Testis (tissue), 3 donors: ENCODE data around the gene FUT8. TPM values are rescaled to one million over a fixed set of nuclear protein-coding genes. Genes with fewer than 3 reads are reported as not detected.
A peak's percentile ranks its signal among the peaks of the same experiment; 100 is the strongest.
"Not testable (repeated sequence)": the region's sequence is repeated elsewhere in the genome, so short reads cannot be mapped to it uniquely, and the experiment has no call there.

ENCODE experiments used
- DNase-seq: peaks from one replicate; pipeline ENCODE4 v3.0.0-alpha.2; 2019
- H3K27ac ChIP-seq, 2 donors: fragments of 200-600 bp; sonication (generic); one replicate each; pipeline ENCODE4 v1.5.1; 2019
- H3K27me3 ChIP-seq: fragments of 200-600 bp; sonication (generic); one replicate; pipeline ENCODE4 v1.5.1; 2019
- H3K36me3 ChIP-seq: fragments of 200-600 bp; sonication (generic); one replicate; pipeline ENCODE4 v1.5.1; 2017; ENCODE audit warnings: low read depth; ENCODE audit errors: missing control alignments
- H3K4me1 ChIP-seq: fragments of 200-600 bp; sonication (generic); one replicate; pipeline ENCODE4 v1.5.1; 2019
- H3K4me3 ChIP-seq, 2 donors: fragments of 200-600 bp; sonication (generic); one replicate each; pipeline ENCODE4 v1.5.1; 2017 to 2019
- H3K9me3 ChIP-seq: fragments of 200-600 bp; sonication (generic); one replicate; pipeline ENCODE4 v1.5.1; 2017
- CTCF ChIP-seq, 3 experiments: fragments of 450-650 bp in 2 of 3; fragments of 200-600 bp in 1 of 3; sonication (generic) in 1 of 3; IDR thresholded peaks; one replicate each; pipeline ENCODE4 v1.5.1; 2016 to 2019; ENCODE audit warnings: antibody characterized with exemption in 3 of 3, mild to moderate bottlenecking in 2 of 3, moderate library complexity in 1 of 3
- POLR2A ChIP-seq: fragments of 450-650 bp; IDR thresholded peaks from one replicate; pipeline ENCODE4 v1.6.1; 2017; ENCODE audit warnings: antibody characterized with exemption, mild to moderate bottlenecking, moderate library complexity
- WGBS, 2 donors: methylation state at CpG; one replicate each; pipeline ENCODE4 v1.1.5; 2018; 5-methylcytosine and 5-hydroxymethylcytosine counted together
- intact Hi-C: fragments of 100-400 bp; cut with DNase I; formaldehyde crosslinking; loops from one replicate; pipeline ENCODE4 v1.15.1; 2023; ENCODE audit warnings: low total_unique reads
- polyA plus RNA-seq: library from polyadenylated mRNA; stranded (reverse); fragments of 350-450 nt; fragmentation: Illumina TruSeq; extraction: RNeasy Lipid Tissue Mini Kit (QIAGEN cat#74804); gene quantifications from one replicate; pipeline ENCODE4 v1.2.3, GENCODE V29; 2014; ENCODE audit warnings: low read depth, low replicate concordance; ENCODE audit not compliant: insufficient read depth
- total RNA-seq, 2 donors: library from RNA; depleted of rRNA; stranded (reverse); fragments of >200 nt; gene quantifications; one replicate each; pipeline ENCODE4 v1.2.3, GENCODE V29; 2016

Gene FUT8
- total and polyA plus RNA-seq, 3 donors from 2014 or later: 47.1 to 68.3 (median 58.7) TPM

GRCh38 chr14:65704437-65704836 lies 291.9 kb downstream of the FUT8 start:
- TF ChIP-seq POLR2A (no peak), CTCF (IDR thresholded peaks at IDR 0.05) (no peak)
- no peaks in the 10 kb centered on the region for H3K27me3 ChIP-seq
- intact Hi-C loops: no loop called here
- H3K27ac ChIP-seq: peak overlapping the region in 1 of 2 donors; percentile 26
- no peaks in the 10 kb centered on the region for H3K9me3 ChIP-seq
- no peak for DNase-seq
- H3K4me3 ChIP-seq: no peak overlapping the region
- 46 to 55% methylated on average over 2 of the region's 2 CpGs for WGBS, 2 donors
- peaks cover 5% of the 10 kb centered on the region for H3K4me1 ChIP-seq
- H3K36me3 ChIP-seq: no peaks in the 10 kb centered on the region

- intact Hi-C loops: no loop called here
- no peak for DNase-seq
- no peak overlapping the region for H3K4me3 ChIP-seq
These were observed 292.3 kb downstream of the FUT8 start for GRCh38 chr14:65704850-65705249.

GRCh38 chr14:65709576-65709975 lies 297.0 kb downstream of the FUT8 start:
- H3K27me3 ChIP-seq: no peaks in the 10 kb centered on the region
- H3K27ac ChIP-seq: no peak overlapping the region
- H3K36me3 ChIP-seq: no peaks in the 10 kb centered on the region
- no peak overlapping the region for H3K4me3 ChIP-seq
- DNase-seq: peak; percentile 51
- TF ChIP-seq CTCF (IDR thresholded peaks at IDR 0.05) (no peak), POLR2A (no peak)
- H3K9me3 ChIP-seq: no peaks in the 10 kb centered on the region
- intact Hi-C loops: no loop called here
- no peaks in the 10 kb centered on the region for H3K4me1 ChIP-seq
- WGBS, 2 donors: 59 to 65% methylated on average over 6 of the region's 6 CpGs

More at GRCh38 chr14:65704850-65705249, 292.3 kb downstream of the FUT8 start:
- Histone ChIP-seq H3K9me3 (no peaks in the 10 kb centered on the region), H3K4me1 (peaks cover 5% of the 10 kb centered on the region), H3K27ac (peak overlapping the region in 1 of 2 donors; percentile 26), H3K27me3 (no peaks in the 10 kb centered on the region), H3K36me3 (no peaks in the 10 kb centered on the region)
- TF ChIP-seq POLR2A: no peak
- TF ChIP-seq CTCF (IDR thresholded peaks at IDR 0.05): no peak

GRCh38 chr14:65716813-65717212 lies 304.3 kb downstream of the FUT8 start:
- H3K27ac ChIP-seq, H3K27me3 ChIP-seq, DNase-seq, H3K4me1 ChIP-seq, H3K4me3 ChIP-seq, H3K36me3 ChIP-seq, intact Hi-C loops, H3K9me3 ChIP-seq: not testable (repeated sequence)
- 94 to 97% methylated on average over 27 to 31 of the region's 35 CpGs for WGBS, 2 donors

- H3K4me1 ChIP-seq, DNase-seq, H3K9me3 ChIP-seq, intact Hi-C loops, H3K36me3 ChIP-seq, H3K27ac ChIP-seq, H3K4me3 ChIP-seq, H3K27me3 ChIP-seq: not testable (repeated sequence)
- WGBS, 2 donors: 98% methylated on average over 14 to 16 of the region's 29 CpGs
These were observed 304.9 kb downstream of the FUT8 start for GRCh38 chr14:65717384-65717915.

- TF ChIP-seq POLR2A (no peak), CTCF (IDR thresholded peaks at IDR 0.05) (no peak)
- Histone ChIP-seq H3K27ac (no peak overlapping the region), H3K9me3 (no peaks in the 10 kb centered on the region), H3K27me3 (no peaks in the 10 kb centered on the region), H3K4me3 (no peak overlapping the region), H3K36me3 (no peaks in the 10 kb centered on the region), H3K4me1 (no peaks in the 10 kb centered on the region)
- no peak for DNase-seq
- intact Hi-C loops: no loop called here
- 57 to 77% methylated on average over 1 of the region's 1 CpG for WGBS, 2 donors
These were observed 306.1 kb downstream of the FUT8 start for GRCh38 chr14:65718629-65719028.
